ENCODE results near the gene LIPI.
"Not testable (repeated sequence)": the region's sequence is repeated elsewhere in the genome, so short reads cannot be mapped to it uniquely, and the experiment has no call there.

- TF ChIP-seq YY1 (IDR thresholded peaks at IDR 0.05; ENCODE audit: low read depth, low read length); CTCF (IDR thresholded peaks at IDR 0.05 in 2 of 3, conservative IDR thresholded peaks at IDR 0.05 in 1 of 3; ENCODE audit: control insufficient read depth in 2 of 3, extremely low read depth in 1 of 3, insufficient read depth in 1 of 3, low read depth in 3 of 3, low read length in 3 of 3); POLR2AphosphoS5 (IDR thresholded peaks at IDR 0.05; ENCODE audit: low read length); HCFC1 (IDR thresholded peaks at IDR 0.05; ENCODE audit: low read length); EGR1 (IDR thresholded peaks at IDR 0.05; ENCODE audit: borderline replicate concordance in 1 of 2, low read depth in 2 of 2, low read length in 2 of 2); NFIC (IDR thresholded peaks at IDR 0.05; ENCODE audit: low read depth, low read length); USF2 (IDR thresholded peaks at IDR 0.05; ENCODE audit: borderline replicate concordance, low read depth, low read length): not testable (repeated sequence)
Observed at GRCh38 chr21:14063620-14064295, 147.0 kb downstream of the LIPI start.
